HG03045 (cell line): ENCODE data around the gene TPSB2.
"Not testable (repeated sequence)": the region's sequence is repeated elsewhere in the genome, so short reads cannot be mapped to it uniquely, and the experiment has no call there.

Source experiments
- ATAC-seq: cut with Tn5 transposase; IDR thresholded peaks from one replicate; pipeline ENCODE4 v1.9.1; 2021; ENCODE audit warnings: mild to moderate bottlenecking, moderate library complexity; ENCODE audit not compliant: unreplicated experiment

Gene TPSB2

GRCh38 chr16:1262210-1262845 lies 32.3 kb upstream of the TPSB2 start:
- no peak for ATAC-seq

GRCh38 chr16:1261131-1261892 lies 31.3 kb upstream of the TPSB2 start:
- ATAC-seq, result no peak

GRCh38 chr16:1260101-1260680 lies 30.2 kb upstream of the TPSB2 start:
- no peak for ATAC-seq

GRCh38 chr16:1259760-1260068 lies 29.7 kb upstream of the TPSB2 start:
- ATAC-seq, result no peak

GRCh38 chr16:1258906-1259759 lies 29.1 kb upstream of the TPSB2 start:
- no peak for ATAC-seq

- no peak for ATAC-seq
Observed at GRCh38 chr16:1258225-1258600, 28.2 kb upstream of the TPSB2 start.

- no peak for ATAC-seq
Observed at GRCh38 chr16:1257561-1258224, 27.7 kb upstream of the TPSB2 start.

- ATAC-seq, result no peak
Observed at GRCh38 chr16:1256874-1257322, 26.9 kb upstream of the TPSB2 start.

- ATAC-seq, result not testable (repeated sequence)
Observed at GRCh38 chr16:1256296-1256873, 26.4 kb upstream of the TPSB2 start.

GRCh38 chr16:1255276-1256122 lies 25.5 kb upstream of the TPSB2 start, which contains the start of gene TPSD1:
Gene TPSD1, plus strand, starts transcription at chr16:1256069. Its CDS starts 212 bp downstream, at chr16:1256281.
- not testable (repeated sequence) for ATAC-seq

- not testable (repeated sequence) for ATAC-seq
Observed at GRCh38 chr16:1254821-1255220, 24.8 kb upstream of the TPSB2 start.

GRCh38 chr16:1253701-1254364 lies 23.8 kb upstream of the TPSB2 start:
- not testable (repeated sequence) for ATAC-seq

- not testable (repeated sequence) for ATAC-seq
Observed at GRCh38 chr16:1249031-1249755, 19.2 kb upstream of the TPSB2 start.

GRCh38 chr16:1247903-1248537 lies 18.0 kb upstream of the TPSB2 start:
- not testable (repeated sequence) for ATAC-seq

GRCh38 chr16:1245452-1246020 lies 15.6 kb upstream of the TPSB2 start:
- ATAC-seq, result no peak

- ATAC-seq, result no peak
Observed at GRCh38 chr16:1244881-1245280, 14.9 kb upstream of the TPSB2 start.
